IMR-90 (cell line): ENCODE measurements around the gene ADORA2A.

Experiments
- CEBPB ChIP-seq: IDR thresholded peaks from 2 replicates; pipeline ENCODE4 v1.6.1; 2012; ENCODE audit warnings: low read depth, low read length, improper control_type of control experiment
- CHD1 ChIP-seq: IDR thresholded peaks from 2 replicates; pipeline ENCODE4 v1.6.1; 2012; ENCODE audit warnings: low read depth, low read length, improper control_type of control experiment
- ELK1 ChIP-seq: fragments of 150-350 bp; IDR thresholded peaks from 2 replicates; pipeline ENCODE4 v1.6.1; 2016; ENCODE audit warnings: low read depth, mild to moderate bottlenecking, low read length, moderate library complexity, borderline replicate concordance
- POLR2A ChIP-seq: IDR thresholded peaks from 2 replicates; pipeline ENCODE4 v1.6.1; 2012; ENCODE audit warnings: mild to moderate bottlenecking, low read depth, low read length
- RAD21 ChIP-seq: IDR thresholded peaks from 2 replicates; pipeline ENCODE4 v1.6.1; 2012; ENCODE audit warnings: low read length, improper control_type of control experiment
- RFX5 ChIP-seq: IDR thresholded peaks from 2 replicates; pipeline ENCODE4 v1.8.0; 2012; ENCODE audit warnings: low read depth, mild to moderate bottlenecking, low read length, moderate library complexity
- SMC3 ChIP-seq: fragments of 150-350 bp; IDR thresholded peaks from 2 replicates; pipeline ENCODE4 v1.6.1; 2016; ENCODE audit warnings: low read depth, mild to moderate bottlenecking, antibody characterized with exemption, low read length, moderate library complexity
- TF ChIP-seq, protein P1 (sequence below): conservative IDR thresholded peaks from 2 replicates; pipeline ENCODE4 v1.5.1; 2012; ENCODE audit warnings: mild to moderate bottlenecking, low read depth, low read length, improper control_type of control experiment

- TF ChIP-seq, protein P1, sequence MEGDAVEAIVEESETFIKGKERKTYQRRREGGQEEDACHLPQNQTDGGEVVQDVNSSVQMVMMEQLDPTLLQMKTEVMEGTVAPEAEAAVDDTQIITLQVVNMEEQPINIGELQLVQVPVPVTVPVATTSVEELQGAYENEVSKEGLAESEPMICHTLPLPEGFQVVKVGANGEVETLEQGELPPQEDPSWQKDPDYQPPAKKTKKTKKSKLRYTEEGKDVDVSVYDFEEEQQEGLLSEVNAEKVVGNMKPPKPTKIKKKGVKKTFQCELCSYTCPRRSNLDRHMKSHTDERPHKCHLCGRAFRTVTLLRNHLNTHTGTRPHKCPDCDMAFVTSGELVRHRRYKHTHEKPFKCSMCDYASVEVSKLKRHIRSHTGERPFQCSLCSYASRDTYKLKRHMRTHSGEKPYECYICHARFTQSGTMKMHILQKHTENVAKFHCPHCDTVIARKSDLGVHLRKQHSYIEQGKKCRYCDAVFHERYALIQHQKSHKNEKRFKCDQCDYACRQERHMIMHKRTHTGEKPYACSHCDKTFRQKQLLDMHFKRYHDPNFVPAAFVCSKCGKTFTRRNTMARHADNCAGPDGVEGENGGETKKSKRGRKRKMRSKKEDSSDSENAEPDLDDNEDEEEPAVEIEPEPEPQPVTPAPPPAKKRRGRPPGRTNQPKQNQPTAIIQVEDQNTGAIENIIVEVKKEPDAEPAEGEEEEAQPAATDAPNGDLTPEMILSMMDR = no peak
- peak; percentile 17; the same call in 1 of the 2 replicates for TF ChIP-seq RAD21
- no peak for TF ChIP-seq POLR2A
- TF ChIP-seq CEBPB = no peak
- TF ChIP-seq SMC3 = no peak
- TF ChIP-seq ELK1 = no peak
- no peak for TF ChIP-seq RFX5
- TF ChIP-seq CHD1 = no peak
Measured at GRCh38 chr22:24421428-24421931, 5.9 kb upstream of the ADORA2A start.
